T47D (cell line): ENCODE measurements around the gene DNASE1L3.

Experiments
- DNase-seq, 2 experiments: peaks; one replicate each; pipeline versions ENCODE4 v3.0.0 to v3.0.0-alpha.2; 2011 to 2012; ENCODE audit warnings: low read depth in 1 of 2, low spot score in 1 of 2
- JUND ChIP-seq: IDR thresholded peaks from 2 replicates; pipeline ENCODE4 v1.6.1; 2012; ENCODE audit warnings: low read depth
- in situ Hi-C: cut with HindIII; loops from 2 replicates; pipeline ENCODE4 v1.10.0; 2016; ENCODE audit warnings: low sequenced_read_pairs, low pct_unique_long_range_greater_than_20kb

The DNASE1L3 gene

GRCh38 chr3:58164906-58165821, 45.6 kb downstream of the DNASE1L3 start:
- in situ Hi-C loops: no loop called here
- TF ChIP-seq JUND: no peak
- DNase-seq: no peak

GRCh38 chr3:58164199-58164879, 46.4 kb downstream of the DNASE1L3 start:
- in situ Hi-C loops: no loop called here
- TF ChIP-seq JUND: no peak
- no peak for DNase-seq

GRCh38 chr3:58163234-58163633, 47.5 kb downstream of the DNASE1L3 start:
- in situ Hi-C loops: no loop called here
- TF ChIP-seq JUND: no peak
- DNase-seq: no peak

GRCh38 chr3:58161435-58162398, 49.1 kb downstream of the DNASE1L3 start:
- in situ Hi-C loops: no loop called here
- peak in 1 of 2 experiments; percentile 31 for DNase-seq
- no peak for TF ChIP-seq JUND

GRCh38 chr3:58160399-58160798, 50.4 kb downstream of the DNASE1L3 start:
- in situ Hi-C loops: no loop called here
- TF ChIP-seq JUND: no peak
- no peak for DNase-seq

- no peak for DNase-seq
- TF ChIP-seq JUND: no peak
- in situ Hi-C loops: no loop called here
Observed at GRCh38 chr3:58158442-58159153, 52.2 kb downstream of the DNASE1L3 start.

GRCh38 chr3:58157700-58158099, 53.1 kb downstream of the DNASE1L3 start:
- DNase-seq: no peak
- no peak for TF ChIP-seq JUND
- in situ Hi-C loops: no loop called here

- no peak for TF ChIP-seq JUND
- in situ Hi-C loops: no loop called here
- DNase-seq: no peak
Observed at GRCh38 chr3:58155838-58156237, 54.9 kb downstream of the DNASE1L3 start.

- in situ Hi-C loops: no loop called here
- no peak for TF ChIP-seq JUND
- no peak for DNase-seq
Observed at GRCh38 chr3:58154626-58155449, 55.9 kb downstream of the DNASE1L3 start.

GRCh38 chr3:58153371-58153770, 57.4 kb downstream of the DNASE1L3 start:
- TF ChIP-seq JUND: no peak
- in situ Hi-C loops: no loop called here

GRCh38 chr3:58152225-58153015, 58.4 kb downstream of the DNASE1L3 start:
- in situ Hi-C loops: no loop called here
- DNase-seq: no peak
- no peak for TF ChIP-seq JUND

More at GRCh38 chr3:58153371-58153770, 57.4 kb downstream of the DNASE1L3 start:
- no peak for DNase-seq
